MM.1S (cell line): ENCODE data around the gene PAX7.

Experiments
- DNase-seq: peaks from one replicate; pipeline ENCODE4 v3.0.0-alpha.2; 2015
- H2AFZ ChIP-seq: fragments of 300-600 bp; sonication (generic); 2 replicates; pipeline ENCODE4 v1.6.0; 2016; ENCODE audit warnings: antibody characterized with exemption, low read length
- H3F3A ChIP-seq: fragments of 300-600 bp; sonication (generic); 2 replicates; pipeline ENCODE4 v1.6.1; 2016; ENCODE audit warnings: mild to moderate bottlenecking, antibody characterized with exemption, low read length, moderate library complexity, mixed read lengths; ENCODE audit not compliant: insufficient read depth
- H3K27ac ChIP-seq: fragments of 300-600 bp; sonication (generic); 2 replicates; pipeline ENCODE4 v1.5.1; 2016; ENCODE audit warnings: mild to moderate bottlenecking, low read length
- H3K27me3 ChIP-seq: fragments of 300-600 bp; sonication (generic); replicated peaks from 2 replicates; pipeline ENCODE4 v1.6.0; 2016; ENCODE audit warnings: low read length; ENCODE audit not compliant: insufficient read depth
- H3K36me3 ChIP-seq: fragments of 300-600 bp; sonication (generic); replicated peaks from 2 replicates; pipeline ENCODE4 v1.6.1; 2016; ENCODE audit warnings: mild to moderate bottlenecking, low read length, mixed read lengths; ENCODE audit not compliant: insufficient read depth
- H3K4me1 ChIP-seq: fragments of 300-600 bp; sonication (generic); 2 replicates; pipeline ENCODE4 v1.6.1; 2016; ENCODE audit warnings: low read length, mixed read lengths
- H3K4me2 ChIP-seq: fragments of 300-600 bp; sonication (generic); 2 replicates; pipeline ENCODE4 v1.6.0; 2016; ENCODE audit warnings: low read depth, low read length
- H3K4me3 ChIP-seq: fragments of 300-600 bp; sonication (generic); 2 replicates; pipeline ENCODE4 v1.5.1; 2016; ENCODE audit warnings: low read length, mixed read lengths
- H3K79me2 ChIP-seq: fragments of 300-600 bp; sonication (generic); 2 replicates; pipeline ENCODE4 v1.6.1; 2016; ENCODE audit warnings: mixed run types, low read length, mixed read lengths
- H3K9ac ChIP-seq: fragments of 300-600 bp; sonication (generic); 2 replicates; pipeline ENCODE4 v1.6.1; 2016; ENCODE audit warnings: low read length, mixed read lengths
- H3K9me2 ChIP-seq: fragments of 300-600 bp; sonication (generic); replicated peaks from 2 replicates; pipeline ENCODE4 v1.6.1; 2016; ENCODE audit warnings: mild to moderate bottlenecking, low read length, mixed read lengths; ENCODE audit not compliant: insufficient read depth
- H3K9me3 ChIP-seq: fragments of 300-600 bp; sonication (generic); replicated peaks from 2 replicates; pipeline ENCODE4 v1.6.1; 2016; ENCODE audit warnings: mild to moderate bottlenecking, low read length, mixed read lengths; ENCODE audit not compliant: insufficient read depth
- H4K20me1 ChIP-seq: fragments of 300-600 bp; sonication (generic); 2 replicates; pipeline ENCODE4 v1.6.1; 2016; ENCODE audit warnings: mild to moderate bottlenecking, low read length, moderate library complexity, mixed read lengths; ENCODE audit not compliant: insufficient read depth
- EZH2 ChIP-seq: fragments of 300-600 bp; sonication (generic); optimal IDR thresholded peaks from 2 replicates; pipeline ENCODE3; 2017; ENCODE audit warnings: low read depth, mild to moderate bottlenecking, antibody characterized with exemption, low read length, mixed read lengths
- EZH2phosphoT487 ChIP-seq: fragments of 300-600 bp; sonication (generic); IDR thresholded peaks from 2 replicates; pipeline ENCODE4 v1.6.1; 2018; ENCODE audit warnings: antibody characterized with exemption, low read length
- TF ChIP-seq, protein P1 (sequence below): fragments of 300-600 bp; sonication (generic); IDR thresholded peaks from 2 replicates; pipeline ENCODE4 v1.5.1; 2016; ENCODE audit warnings: antibody characterized with exemption, low read length, mixed read lengths

Gene PAX7

DNA sequence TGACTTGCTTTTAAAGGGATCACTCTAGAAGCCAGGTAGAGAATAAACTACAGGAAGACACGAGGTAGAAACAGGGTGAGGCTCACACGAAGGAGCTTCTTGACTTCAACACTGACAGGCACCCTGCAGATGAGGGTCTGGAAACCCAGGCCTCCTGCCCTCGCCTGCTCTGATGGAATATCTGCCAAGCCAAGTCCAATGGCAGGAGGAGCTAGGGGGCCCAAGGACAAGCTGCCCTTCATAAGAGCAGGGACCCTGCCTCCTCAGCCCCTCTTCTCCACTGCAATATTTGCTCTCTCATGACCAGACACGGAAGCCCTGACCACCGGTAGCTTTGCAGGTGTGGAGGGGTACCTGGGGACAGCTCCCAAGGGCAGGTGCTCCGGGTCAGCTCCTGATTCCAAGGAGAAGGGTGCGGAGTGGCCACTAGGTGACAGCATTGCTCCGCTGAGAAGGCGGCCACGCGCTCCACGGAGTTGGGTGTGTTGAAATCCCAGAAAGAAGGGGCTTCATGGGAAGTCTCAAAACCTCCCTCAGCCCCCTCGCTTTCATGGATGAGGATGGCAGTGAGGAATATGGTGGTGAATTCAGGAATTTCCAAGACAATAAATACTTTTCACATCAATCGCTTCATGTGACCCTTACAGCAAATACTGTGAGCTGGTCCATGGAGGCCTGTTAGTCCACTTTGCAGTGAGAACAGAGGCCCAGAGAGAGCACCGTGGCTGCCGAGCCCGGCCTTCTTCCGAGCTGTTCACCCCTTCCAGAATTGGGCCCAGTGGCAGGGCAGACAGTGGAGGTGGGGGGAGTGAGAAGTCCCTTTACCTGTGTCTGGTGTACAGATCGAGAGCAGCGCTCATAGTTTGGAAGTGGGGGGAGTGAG lies 33.2 kb upstream of the PAX7 start:
- Histone ChIP-seq H3K27me3 (peaks cover 87% of the 10 kb centered on the region), H2AFZ (no peak overlapping the region), H3K36me3 (no peaks in the 10 kb centered on the region), H3K79me2 (no peaks in the 10 kb centered on the region), H4K20me1 (no peaks in the 10 kb centered on the region), H3F3A (no peaks in the 10 kb centered on the region), H3K4me3 (no peak overlapping the region), H3K4me2 (no peak overlapping the region), H3K27ac (no peak overlapping the region), H3K9me3 (no peaks in the 10 kb centered on the region), H3K4me1 (no peaks in the 10 kb centered on the region), H3K9ac (no peak overlapping the region), H3K9me2 (no peaks in the 10 kb centered on the region)
- DNase-seq = peak; percentile 25
- no peak for TF ChIP-seq EZH2
- TF ChIP-seq, protein P1, sequence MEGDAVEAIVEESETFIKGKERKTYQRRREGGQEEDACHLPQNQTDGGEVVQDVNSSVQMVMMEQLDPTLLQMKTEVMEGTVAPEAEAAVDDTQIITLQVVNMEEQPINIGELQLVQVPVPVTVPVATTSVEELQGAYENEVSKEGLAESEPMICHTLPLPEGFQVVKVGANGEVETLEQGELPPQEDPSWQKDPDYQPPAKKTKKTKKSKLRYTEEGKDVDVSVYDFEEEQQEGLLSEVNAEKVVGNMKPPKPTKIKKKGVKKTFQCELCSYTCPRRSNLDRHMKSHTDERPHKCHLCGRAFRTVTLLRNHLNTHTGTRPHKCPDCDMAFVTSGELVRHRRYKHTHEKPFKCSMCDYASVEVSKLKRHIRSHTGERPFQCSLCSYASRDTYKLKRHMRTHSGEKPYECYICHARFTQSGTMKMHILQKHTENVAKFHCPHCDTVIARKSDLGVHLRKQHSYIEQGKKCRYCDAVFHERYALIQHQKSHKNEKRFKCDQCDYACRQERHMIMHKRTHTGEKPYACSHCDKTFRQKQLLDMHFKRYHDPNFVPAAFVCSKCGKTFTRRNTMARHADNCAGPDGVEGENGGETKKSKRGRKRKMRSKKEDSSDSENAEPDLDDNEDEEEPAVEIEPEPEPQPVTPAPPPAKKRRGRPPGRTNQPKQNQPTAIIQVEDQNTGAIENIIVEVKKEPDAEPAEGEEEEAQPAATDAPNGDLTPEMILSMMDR = peak; percentile 89

DNA sequence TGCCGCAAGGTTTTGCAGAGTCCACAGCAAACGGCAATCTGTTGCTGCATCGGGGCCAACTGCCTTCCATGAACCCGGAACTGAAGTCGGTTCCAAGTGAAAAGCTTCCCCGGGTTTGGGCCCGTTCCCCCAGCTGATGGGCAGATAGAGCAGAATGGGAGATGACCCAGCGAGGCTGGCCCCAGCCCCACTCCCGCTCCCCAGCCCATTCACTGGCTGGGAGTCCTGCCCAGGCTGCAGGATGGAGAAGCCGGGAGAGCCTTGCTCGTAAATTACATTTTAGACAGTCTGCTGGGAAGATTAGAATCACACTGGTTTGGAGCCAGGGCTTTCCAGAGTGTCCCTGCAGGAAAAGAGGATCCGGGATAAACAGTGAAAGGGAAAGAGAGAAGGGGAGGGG lies 31.6 kb upstream of the PAX7 start:
- Histone ChIP-seq H3K27ac (no peak overlapping the region), H3K4me3 (no peak overlapping the region), H3K27me3 (peaks cover 87% of the 10 kb centered on the region), H3K36me3 (no peaks in the 10 kb centered on the region), H3K4me1 (no peaks in the 10 kb centered on the region), H3K4me2 (no peak overlapping the region), H3K9me2 (no peaks in the 10 kb centered on the region), H3K79me2 (no peaks in the 10 kb centered on the region), H2AFZ (no peak overlapping the region), H3K9ac (no peak overlapping the region), H3K9me3 (no peaks in the 10 kb centered on the region), H4K20me1 (no peaks in the 10 kb centered on the region), H3F3A (no peaks in the 10 kb centered on the region)
- DNase-seq = no peak
- TF ChIP-seq EZH2phosphoT487 = no peak
- TF ChIP-seq EZH2 = no peak
- TF ChIP-seq, protein P1 = no peak

DNA sequence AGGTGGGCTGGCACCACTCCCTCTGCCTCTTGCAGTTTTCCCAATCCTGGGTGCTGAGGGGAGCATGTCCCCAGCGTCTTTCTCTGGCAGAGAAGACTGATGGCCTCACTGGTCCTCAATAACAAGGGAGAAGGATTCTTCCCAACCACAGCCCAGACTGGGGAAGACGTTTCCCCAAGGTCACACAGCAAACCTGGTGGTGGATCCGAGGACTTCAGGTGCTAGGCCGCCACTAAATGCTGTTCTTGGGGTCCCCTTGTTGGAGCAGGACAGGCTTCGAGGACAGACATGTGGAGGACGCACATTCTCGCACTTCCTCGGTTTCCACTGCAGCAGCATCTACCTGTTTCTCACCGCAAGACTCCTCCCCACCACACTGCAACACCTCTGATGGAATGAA lies 30.9 kb upstream of the PAX7 start:
- H3K27me3 ChIP-seq = peaks cover 86% of the 10 kb centered on the region
- H3K9ac ChIP-seq = no peak overlapping the region
- H3K9me2 ChIP-seq = no peaks in the 10 kb centered on the region
- H3K4me3 ChIP-seq = no peak overlapping the region
- H3K4me1 ChIP-seq = no peaks in the 10 kb centered on the region
- no peaks in the 10 kb centered on the region for H3K9me3 ChIP-seq
- no peaks in the 10 kb centered on the region for H3F3A ChIP-seq
- H3K4me2 ChIP-seq = no peak overlapping the region
- no peak overlapping the region for H3K27ac ChIP-seq
- DNase-seq = no peak
- TF ChIP-seq, protein P1 = no peak
- TF ChIP-seq EZH2phosphoT487 (no peak), EZH2 (no peak)
- no peaks in the 10 kb centered on the region for H3K36me3 ChIP-seq
- H3K79me2 ChIP-seq = no peaks in the 10 kb centered on the region
- no peaks in the 10 kb centered on the region for H4K20me1 ChIP-seq
- H2AFZ ChIP-seq = no peak overlapping the region
